Spleen (tissue), 11 donors: ENCODE measurements around the gene GRIN1. TPM values are rescaled to one million over a fixed set of nuclear protein-coding genes. Genes with fewer than 3 reads are reported as not detected.
"Not testable (repeated sequence)": the region's sequence is repeated elsewhere in the genome, so short reads cannot be mapped to it uniquely, and the experiment has no call there.

Source experiments
- DNase-seq: peaks from one replicate; pipeline ENCODE4 v3.0.0-alpha.2; 2020
- H3K27ac ChIP-seq, 8 donors: fragments of 200-600 bp; sonication (generic) in 7 of 8; 1 replicate in 4 of 8; 2 replicates in 4 of 8; pipeline versions ENCODE4 v1.5.0 to v1.8.0; 2016 to 2021; ENCODE audit warnings: inconsistent platforms in 4 of 8, mild to moderate bottlenecking in 4 of 8, moderate library complexity in 1 of 8
- H3K27me3 ChIP-seq, 7 donors: fragments of 200-600 bp; sonication (generic) in 6 of 7; replicated peaks in 1 of 7; 1 replicate in 4 of 7; 2 replicates in 3 of 7; pipeline versions ENCODE4 v1.5.0 to v1.8.0; 2016 to 2021; ENCODE audit warnings: inconsistent platforms in 3 of 7, mild to moderate bottlenecking in 1 of 7
- H3K36me3 ChIP-seq, 6 donors: fragments of 200-600 bp; sonication (generic) in 5 of 6; 1 replicate in 4 of 6; 2 replicates in 2 of 6; pipeline versions ENCODE4 v1.5.0 to v1.8.0; 2016 to 2021; ENCODE audit warnings: inconsistent platforms in 2 of 6
- H3K4me1 ChIP-seq, 6 donors: fragments of 200-600 bp; sonication (generic) in 5 of 6; 1 replicate in 3 of 6; 2 replicates in 3 of 6; pipeline versions ENCODE4 v1.5.0 to v1.8.0; 2016 to 2021; ENCODE audit warnings: inconsistent platforms in 3 of 6
- H3K4me3 ChIP-seq, 8 donors: fragments of 200-600 bp; sonication (generic) in 7 of 8; 1 replicate in 4 of 8; 2 replicates in 4 of 8; pipeline versions ENCODE4 v1.5.0 to v1.8.0; 2016 to 2021; ENCODE audit warnings: inconsistent platforms in 4 of 8, mild to moderate bottlenecking in 4 of 8, moderate library complexity in 2 of 8
- H3K9me3 ChIP-seq, 8 donors: fragments of 200-600 bp; sonication (generic) in 7 of 8; 1 replicate in 4 of 8; 2 replicates in 4 of 8; pipeline versions ENCODE4 v1.5.0 to v1.8.0; 2016 to 2021; ENCODE audit warnings: inconsistent platforms in 4 of 8
- CTCF ChIP-seq, 11 experiments: fragments of 200-600 bp in 7 of 11; fragments of 450-650 bp in 4 of 11; sonication (generic) in 4 of 11; IDR thresholded peaks in 8 of 11; conservative IDR thresholded peaks in 3 of 11; 1 replicate in 7 of 11; 2 replicates in 4 of 11; pipeline versions ENCODE4 v1.4.0 to v1.8.0; 2016 to 2021; ENCODE audit warnings: antibody characterized with exemption in 11 of 11, inconsistent platforms in 4 of 11, mild to moderate bottlenecking in 1 of 11
- POLR2A ChIP-seq, 3 donors: fragments of 450-650 bp; IDR thresholded peaks; one replicate each; pipeline ENCODE4 v1.5.1; 2017; ENCODE audit warnings: antibody characterized with exemption in 3 of 3, mild to moderate bottlenecking in 1 of 3
- POLR2AphosphoS5 ChIP-seq, 3 donors: sonication (generic); formaldehyde crosslinking; IDR thresholded peaks; one replicate each; pipeline ENCODE4 v1.5.1; 2017; ENCODE audit warnings: antibody characterized with exemption in 3 of 3
- WGBS, 5 donors: extraction: QIAGEN DNeasy Blood & Tissue Kit in 3 of 5; methylation state at CpG; one replicate each; pipeline versions ENCODE4 v1.1.5 to v1.1.7; 2013 to 2018; 5-methylcytosine and 5-hydroxymethylcytosine counted together
- intact Hi-C: fragments of 100-400 bp; cut with DNase I; formaldehyde crosslinking; loops from one replicate; pipeline ENCODE4 v1.15.0; 2023; ENCODE audit warnings: low total_unique reads
- polyA plus RNA-seq, 3 donors: library from polyadenylated mRNA; stranded (reverse); fragments of 200-250 nt; gene quantifications; one replicate each; pipeline ENCODE4 v1.2.1, GENCODE V29; 2013
- total RNA-seq, 7 donors: library from RNA; depleted of rRNA in 3 of 7; stranded (reverse); fragments of >200 nt in 3 of 7; fragmentation: NEBNext Ultra II Directional in 4 of 7; extraction: Animal tissue kit (Norgen Biotek cat#: 25700) in 4 of 7; gene quantifications; one replicate each; pipeline versions ENCODE4 v1.1.0 to v1.2.1, GENCODE V29; 2016 to 2021
- donor health status: healthy with polysubstance abuse.
- donor health status: DM: no; HTN: no; CAD: no; lungs with moderate emphysema.
- donor health status: DM: no; HTN: no; CAD: no.
- donor health status: Bipolar disorder and iron deficiency.
- donor health status: healthy.
- donor health status: DM: no; HTN: no; CAD: no.
- donor health status: DM: yes; HTN: yes; CAD: no.

GRIN1 gene
- total and polyA plus RNA-seq, 10 donors = 0.03 to 0.70 (median 0.05) TPM; not detected in 6

- Histone ChIP-seq H3K27me3 (peaks cover 6 to 92% (median 42%) of the 10 kb centered on the region in 7 donors), H3K9me3 (peaks cover 0 to 7% (median 0%) of the 10 kb centered on the region in 8 donors), H3K4me1 (peaks cover 5 to 39% (median 21%) of the 10 kb centered on the region in 6 donors), H3K36me3 (no peaks in the 10 kb centered on the region), H3K4me3 (no peak overlapping the region), H3K27ac (no peak overlapping the region)
- no peak for DNase-seq
- TF ChIP-seq CTCF (IDR thresholded peaks at IDR 0.05 in 8 of 11, conservative IDR thresholded peaks at IDR 0.05 in 3 of 11) = no peak
- no peak for TF ChIP-seq POLR2A (IDR thresholded peaks at IDR 0.05)
- WGBS, 5 donors = 71 to 88% (median 79%) methylated on average over 4 of the region's 4 CpGs
- intact Hi-C loops = no loop called here
Observed at GRCh38 chr9:137134191-137134590, 4.8 kb upstream of the GRIN1 start.

DNA sequence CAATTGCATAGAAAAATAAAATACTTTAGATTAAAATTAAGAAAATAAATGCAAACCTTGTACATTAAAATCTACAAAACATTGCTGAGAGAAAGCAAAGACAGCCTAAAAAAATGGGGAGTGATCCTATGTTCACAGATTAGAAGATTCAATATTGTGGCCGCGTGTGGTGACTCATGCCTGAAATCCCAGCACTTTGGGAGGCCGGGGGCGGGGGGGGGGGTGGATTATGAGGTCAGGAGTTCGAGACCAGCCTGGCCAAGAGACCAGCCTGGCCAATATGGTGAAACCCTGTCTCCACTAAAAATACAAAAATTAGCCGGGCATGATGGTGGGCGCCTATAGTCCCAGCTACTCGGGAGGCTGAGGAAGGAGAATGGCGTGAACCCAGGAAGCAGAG is 3.8 kb upstream of the GRIN1 start:
- H3K4me3 ChIP-seq, H3K27ac ChIP-seq, H3K9me3 ChIP-seq, intact Hi-C loops, H3K36me3 ChIP-seq, DNase-seq: not testable (repeated sequence)
- 83 to 88% (median 84%) methylated on average over 9 of the region's 9 CpGs for WGBS, 5 donors
- H3K27me3 ChIP-seq = peaks cover 6 to 98% (median 52%) of the 10 kb centered on the region in 7 donors
- peaks cover 4 to 34% (median 16%) of the 10 kb centered on the region in 6 donors for H3K4me1 ChIP-seq

GRCh38 chr9:137136261-137136880 is 2.6 kb upstream of the GRIN1 start:
- Histone ChIP-seq H3K9me3 (no peaks in the 10 kb centered on the region), H3K27ac (no peak overlapping the region), H3K4me3 (no peak overlapping the region), H3K27me3 (peaks cover 6 to 98% (median 60%) of the 10 kb centered on the region in 7 donors), H3K36me3 (no peaks in the 10 kb centered on the region), H3K4me1 (peaks cover 4 to 27% (median 12%) of the 10 kb centered on the region in 6 donors)
- no peak for TF ChIP-seq CTCF (IDR thresholded peaks at IDR 0.05 in 8 of 11, conservative IDR thresholded peaks at IDR 0.05 in 3 of 11)
- no peak for TF ChIP-seq POLR2AphosphoS5 (IDR thresholded peaks at IDR 0.05)
- no peak for TF ChIP-seq POLR2A (IDR thresholded peaks at IDR 0.05)
- DNase-seq = no peak
- WGBS, 5 donors = 22 to 70% (median 34%) methylated on average over 8 to 27 of the region's 27 CpGs
- intact Hi-C loops = no loop called here

DNA sequence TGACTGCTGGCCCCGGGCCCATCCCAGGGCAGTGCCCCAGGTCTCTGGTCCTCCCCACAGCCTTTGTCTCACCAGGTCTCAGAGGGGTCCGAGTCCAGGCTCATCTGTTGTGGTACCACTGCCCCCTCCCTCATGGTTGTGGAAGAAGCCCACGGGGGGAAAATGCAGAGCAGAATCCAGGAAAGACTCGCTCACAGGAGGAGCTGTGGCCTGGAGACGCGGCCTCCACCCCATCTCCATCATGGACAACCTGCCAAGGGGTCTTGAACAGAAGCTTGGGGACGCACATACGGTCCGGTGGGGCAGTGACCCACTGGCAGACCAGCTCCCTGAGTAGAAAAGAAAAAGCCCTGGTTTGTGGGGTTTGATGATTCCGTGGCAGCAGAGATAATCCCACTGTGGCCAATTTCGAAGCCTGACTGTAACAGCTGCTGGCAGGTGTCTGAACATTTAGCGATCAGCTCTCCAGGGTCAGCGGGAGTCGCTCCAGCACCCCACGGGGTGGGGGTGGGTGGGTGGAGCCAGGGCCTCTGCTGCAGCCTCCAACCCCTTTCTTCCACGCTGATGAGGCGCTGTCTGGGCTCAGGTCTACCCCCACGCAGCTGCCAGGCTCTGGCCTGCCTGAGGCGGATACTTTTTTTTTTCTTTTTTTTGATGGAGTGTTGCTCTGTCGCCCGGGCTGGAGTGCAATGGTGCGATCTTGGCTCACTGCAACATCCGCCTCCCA is 1.9 kb upstream of the GRIN1 start:
- TF ChIP-seq POLR2A (IDR thresholded peaks at IDR 0.05) (no peak), CTCF (IDR thresholded peaks at IDR 0.05 in 8 of 11, conservative IDR thresholded peaks at IDR 0.05 in 3 of 11) (no peak), POLR2AphosphoS5 (IDR thresholded peaks at IDR 0.05) (no peak)
- Histone ChIP-seq H3K4me3 (no peak overlapping the region), H3K27me3 (peaks cover 6 to 98% (median 66%) of the 10 kb centered on the region in 7 donors), H3K36me3 (no peaks in the 10 kb centered on the region), H3K4me1 (peaks cover 4 to 27% (median 12%) of the 10 kb centered on the region in 6 donors), H3K27ac (no peak overlapping the region), H3K9me3 (no peaks in the 10 kb centered on the region)
- DNase-seq = no peak
- 72 to 79% (median 75%) methylated on average over 21 to 23 of the region's 23 CpGs for WGBS, 5 donors
- intact Hi-C loops = no loop called here
